Fibroblast of pulmonary artery (primary cell): Measurements from ENCODE around the gene ACADSB.

Source experiments
- DNase-seq: peaks from one replicate; pipeline ENCODE4 v3.0.0-alpha.2; 2010; ENCODE audit warnings: low read depth
- H3K4me3 ChIP-seq: replicated peaks from 2 replicates; pipeline ENCODE4 v1.5.1; 2011; ENCODE audit warnings: low read depth, mild to moderate bottlenecking, control low read depth, low read length, moderate library complexity
- CTCF ChIP-seq: IDR thresholded peaks from 2 replicates; pipeline ENCODE4 v1.5.1; 2011; ENCODE audit warnings: mild to moderate bottlenecking, control low read depth, low read length, inconsistent platforms; ENCODE audit errors: missing control alignments

Gene ACADSB

GRCh38 chr10:123069246-123069986, 60.6 kb downstream of the ACADSB start:
- no peak for DNase-seq
- TF ChIP-seq CTCF = no peak
- H3K4me3 ChIP-seq = no peak overlapping the region

GRCh38 chr10:123073187-123073586, 64.4 kb downstream of the ACADSB start:
- no peak overlapping the region for H3K4me3 ChIP-seq
- no peak for DNase-seq
- no peak for TF ChIP-seq CTCF

GRCh38 chr10:123074215-123074614, 65.4 kb downstream of the ACADSB start:
- TF ChIP-seq CTCF = no peak
- H3K4me3 ChIP-seq = no peak overlapping the region

GRCh38 chr10:123081896-123082295, 73.1 kb downstream of the ACADSB start:
- DNase-seq = no peak
- no peak for TF ChIP-seq CTCF
- no peak overlapping the region for H3K4me3 ChIP-seq

More at GRCh38 chr10:123074215-123074614, 65.4 kb downstream of the ACADSB start:
- no peak for DNase-seq

GRCh38 chr10:123083811-123084210, 75.0 kb downstream of the ACADSB start:
- DNase-seq = no peak
- H3K4me3 ChIP-seq = no peak overlapping the region
- no peak for TF ChIP-seq CTCF

GRCh38 chr10:123086281-123086680, 77.5 kb downstream of the ACADSB start:
- no peak for TF ChIP-seq CTCF
- no peak overlapping the region for H3K4me3 ChIP-seq
- DNase-seq = no peak

- no peak overlapping the region for H3K4me3 ChIP-seq
- DNase-seq = no peak
- TF ChIP-seq CTCF = no peak
These were observed 78.5 kb downstream of the ACADSB start for GRCh38 chr10:123087348-123087747.
